ENCODE results near the gene RAC2.

Gene RAC2

GRCh38 chr22:37241351-37242142 is 2.5 kb downstream of the RAC2 start:
- no peak for DNase-seq (ENCODE audit: low read depth)
- TF ChIP-seq CTCF (IDR thresholded peaks at IDR 0.05; ENCODE audit: control insufficient read depth, insufficient read depth, low read depth, low read length, missing control alignments), result no peak

GRCh38 chr22:37240941-37241320 is 3.1 kb downstream of the RAC2 start:
- DNase-seq (ENCODE audit: low read depth), result no peak
- TF ChIP-seq CTCF (IDR thresholded peaks at IDR 0.05; ENCODE audit: control insufficient read depth, insufficient read depth, low read depth, low read length, missing control alignments), result no peak
- no peak overlapping the region for H3K4me3 ChIP-seq (ENCODE audit: control insufficient read depth, low read depth, low read length)

More at GRCh38 chr22:37241351-37242142, 2.5 kb downstream of the RAC2 start:
- no peak overlapping the region for H3K4me3 ChIP-seq (ENCODE audit: control insufficient read depth, low read depth, low read length)

- TF ChIP-seq CTCF (IDR thresholded peaks at IDR 0.05; ENCODE audit: control insufficient read depth, insufficient read depth, low read depth, low read length, missing control alignments), result no peak
- H3K4me3 ChIP-seq (ENCODE audit: control insufficient read depth, low read depth, low read length), result no peak overlapping the region
- no peak for DNase-seq (ENCODE audit: low read depth)
Measured at GRCh38 chr22:37240240-37240940, 3.7 kb downstream of the RAC2 start.

GRCh38 chr22:37239336-37240239 is 4.5 kb downstream of the RAC2 start:
- H3K4me3 ChIP-seq (ENCODE audit: control insufficient read depth, low read depth, low read length), result no peak overlapping the region
- TF ChIP-seq CTCF (IDR thresholded peaks at IDR 0.05; ENCODE audit: control insufficient read depth, insufficient read depth, low read depth, low read length, missing control alignments), result no peak
- DNase-seq (ENCODE audit: low read depth), result no peak

GRCh38 chr22:37237371-37238268 is 6.4 kb downstream of the RAC2 start:
- DNase-seq (ENCODE audit: low read depth), result no peak
- H3K4me3 ChIP-seq (ENCODE audit: control insufficient read depth, low read depth, low read length), result no peak overlapping the region
- TF ChIP-seq CTCF (IDR thresholded peaks at IDR 0.05; ENCODE audit: control insufficient read depth, insufficient read depth, low read depth, low read length, missing control alignments), result no peak

All from AG09309 (cell line).